Germinal center (tissue), 1 donor: Measurements from ENCODE around the gene RNF40.

Experiments used
- DNase-seq: peaks from one replicate; pipeline ENCODE4 v3.0.0; 2012; ENCODE audit warnings: mixed read lengths, low spot score

RNF40 gene

GRCh38 chr16:30740364-30741251 lies 21.5 kb upstream of the RNF40 start:
- DNase-seq: no peak

GRCh38 chr16:30741461-30741914 lies 20.6 kb upstream of the RNF40 start:
- no peak for DNase-seq

DNA sequence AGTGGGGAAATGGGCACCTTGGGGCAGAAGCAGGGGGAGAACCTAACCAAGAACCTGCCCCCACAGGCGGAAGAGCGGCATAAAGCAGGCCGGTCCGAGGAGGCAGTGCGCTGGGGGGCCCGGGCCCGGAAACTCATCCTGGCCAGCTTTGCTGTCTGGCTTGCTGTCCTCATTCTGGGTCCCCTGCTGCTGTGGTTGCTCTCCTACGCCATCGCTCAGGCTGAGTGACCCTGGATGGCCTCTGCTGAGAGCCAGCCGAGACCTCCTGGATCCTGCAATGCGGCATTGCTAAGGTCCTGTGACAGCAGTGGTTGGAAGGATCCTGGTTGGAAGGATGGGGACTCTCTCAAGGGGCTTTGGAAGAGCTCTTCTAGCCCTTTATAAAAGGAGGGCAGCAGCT lies 18.4 kb upstream of the RNF40 start:
- no peak for DNase-seq

- no peak for DNase-seq
These were observed 17.9 kb upstream of the RNF40 start for GRCh38 chr16:30744183-30744582.

- no peak for DNase-seq
These were observed 17.0 kb upstream of the RNF40 start for GRCh38 chr16:30745082-30745481.

DNA sequence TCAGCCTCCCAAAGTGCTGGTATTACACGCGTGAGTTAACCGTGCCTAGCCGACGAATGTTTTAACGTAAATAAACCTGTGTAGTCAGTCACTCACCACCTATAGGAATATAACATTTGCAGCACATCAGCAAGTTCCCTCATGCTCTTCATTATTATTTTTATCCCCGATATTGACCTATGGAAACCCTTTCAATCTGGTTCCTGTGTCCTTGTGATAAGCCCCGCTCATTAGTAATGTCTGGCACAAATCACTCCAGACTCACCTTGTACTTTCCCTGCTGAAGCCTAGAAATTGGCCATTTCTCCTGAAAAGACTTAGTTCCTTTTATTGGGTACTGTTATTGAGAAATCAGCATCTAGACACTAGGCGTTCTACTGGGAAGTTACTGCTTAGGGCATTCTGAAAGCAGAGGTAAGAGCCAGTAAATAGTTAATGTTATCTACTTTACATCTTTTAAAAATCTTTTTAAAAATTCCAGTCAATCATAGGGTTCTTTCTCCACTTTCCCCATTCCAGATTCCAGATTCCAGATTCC lies 15.4 kb upstream of the RNF40 start:
- DNase-seq: no peak

DNA sequence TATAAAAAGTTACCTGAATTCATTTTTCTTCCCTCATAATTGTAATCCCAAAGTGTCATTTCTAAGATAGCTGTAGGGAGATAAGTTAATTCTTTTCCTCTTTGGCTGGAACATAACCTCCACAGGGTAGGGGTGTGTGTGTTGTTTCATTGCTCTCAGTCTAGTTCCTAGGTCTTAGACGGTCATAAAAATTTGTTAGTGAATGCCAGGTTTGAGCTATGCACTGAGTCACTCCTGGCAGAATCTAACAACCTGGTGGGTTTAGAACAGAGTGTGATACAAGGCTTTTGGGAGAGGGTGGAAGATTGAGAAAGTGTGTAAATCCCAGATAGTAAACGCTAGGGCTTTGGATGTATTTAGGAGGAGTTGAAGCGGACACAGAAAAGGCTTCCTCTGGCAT lies 14.8 kb upstream of the RNF40 start:
- no peak for DNase-seq

DNA sequence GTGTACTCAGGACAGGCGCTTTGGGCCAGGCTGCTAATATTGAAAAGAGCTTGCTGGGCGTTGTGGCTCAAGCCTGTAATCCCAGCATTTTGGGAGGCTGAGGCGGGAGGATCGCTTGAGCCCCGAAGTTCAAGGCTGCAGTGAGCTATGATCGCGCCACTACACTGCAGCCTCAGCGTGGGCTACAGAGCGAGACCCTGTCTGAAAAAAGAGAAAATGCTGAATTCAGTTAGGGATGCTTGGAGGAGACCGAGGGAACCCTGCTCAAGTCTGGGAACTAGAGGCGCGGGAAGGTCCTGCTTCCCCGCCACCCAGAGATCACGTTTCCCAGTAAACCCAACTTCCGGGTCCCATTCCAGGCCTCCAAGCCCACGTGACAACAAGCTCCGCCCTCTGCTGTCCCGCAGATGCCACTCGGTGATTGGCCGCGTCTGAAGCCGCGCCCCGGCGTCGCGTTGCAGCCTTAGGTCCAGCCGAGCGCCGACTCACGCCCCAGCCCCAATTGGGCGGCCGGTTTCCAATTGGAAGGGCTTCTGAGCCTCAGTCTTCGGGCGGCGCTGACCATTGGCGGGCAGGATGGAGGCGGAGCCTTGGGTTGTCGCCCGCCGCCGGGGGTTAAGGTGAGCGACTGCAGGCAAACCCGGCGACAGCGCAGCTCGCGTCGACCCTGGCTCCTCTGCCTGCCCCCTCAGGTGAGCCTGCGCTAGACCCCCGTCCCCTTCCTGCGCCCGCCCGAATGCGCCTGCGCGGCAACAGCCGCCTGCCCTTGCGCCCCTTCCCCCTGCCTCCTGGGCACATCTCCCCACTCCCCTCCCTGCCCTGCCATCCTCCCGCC lies 14.1 kb upstream of the RNF40 start, which contains the start of gene PHKG2:
TSS of gene PHKG2 (plus strand) at position 627 of the 835 bp plus-strand sequence. CDS start 396 bp downstream, outside the sequence.
- DNase-seq: peak; percentile 98

GRCh38 chr16:30748634-30749445 lies 13.3 kb upstream of the RNF40 start:
- DNase-seq: peak; percentile 36

GRCh38 chr16:30750201-30750600 lies 11.9 kb upstream of the RNF40 start:
- DNase-seq: no peak

DNA sequence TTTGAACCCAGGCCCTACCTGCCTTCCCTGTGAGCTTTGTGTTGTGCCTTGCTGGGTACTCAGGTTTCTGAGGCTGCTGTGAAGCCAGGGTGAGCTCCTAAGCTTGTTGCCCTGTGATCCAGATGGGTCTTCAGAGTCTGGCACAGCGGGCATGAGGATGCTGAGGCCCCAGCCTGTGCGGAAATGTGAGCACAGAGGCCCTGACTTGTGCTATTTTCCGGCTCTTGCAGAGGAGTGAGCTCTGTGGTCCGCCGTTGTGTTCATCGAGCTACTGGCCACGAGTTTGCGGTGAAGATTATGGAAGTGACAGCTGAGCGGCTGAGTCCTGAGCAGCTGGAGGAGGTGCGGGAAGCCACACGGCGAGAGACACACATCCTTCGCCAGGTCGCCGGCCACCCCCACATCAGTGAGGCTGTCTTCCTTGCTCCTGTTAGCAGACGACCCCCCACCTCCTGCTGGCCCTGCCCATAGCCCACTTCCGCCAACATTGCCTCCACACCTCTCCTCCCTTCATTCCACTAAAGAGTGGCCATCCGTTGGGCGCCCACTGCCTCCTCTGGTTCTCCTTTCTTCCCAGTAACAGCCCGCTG lies 11.2 kb upstream of the RNF40 start:
- DNase-seq: no peak

GRCh38 chr16:30753596-30753995 lies 8.5 kb upstream of the RNF40 start:
- DNase-seq: no peak

- no peak for DNase-seq
These were observed 6.0 kb upstream of the RNF40 start for GRCh38 chr16:30755955-30756780.

GRCh38 chr16:30756781-30757100 lies 5.4 kb upstream of the RNF40 start:
- no peak for DNase-seq

- DNase-seq: no peak
These were observed 4.8 kb upstream of the RNF40 start for GRCh38 chr16:30757316-30757715.

GRCh38 chr16:30758988-30759491 lies 3.1 kb upstream of the RNF40 start:
- DNase-seq: no peak

DNA sequence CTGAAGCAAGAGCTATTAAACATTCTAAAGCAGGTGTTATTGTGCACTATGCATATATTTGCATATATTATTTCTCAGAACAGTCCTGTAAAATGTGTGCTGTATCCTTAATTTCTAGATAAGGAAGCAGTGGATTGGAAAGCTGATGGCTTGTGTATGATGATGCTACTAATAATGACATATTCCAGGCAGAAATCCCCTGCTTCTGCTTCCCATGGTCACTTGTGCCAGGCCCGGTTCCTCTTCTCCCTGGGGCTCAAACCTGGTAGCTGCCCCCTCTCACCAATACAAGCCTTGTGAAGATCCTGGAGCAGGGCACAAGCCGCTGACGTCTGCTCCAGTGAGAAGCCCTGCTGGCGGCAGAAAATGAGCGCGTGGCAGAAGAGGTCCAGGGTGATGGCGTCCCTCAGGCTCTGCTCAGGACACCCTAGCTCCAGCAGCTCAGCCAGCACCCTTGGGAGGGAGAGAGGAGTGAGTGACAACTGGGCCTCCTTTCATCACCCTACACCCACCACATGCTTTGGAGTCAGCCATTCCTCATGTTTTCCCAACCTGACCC lies 2.0 kb upstream of the RNF40 start:
- no peak for DNase-seq

GRCh38 chr16:30760577-30761426 lies 1.3 kb upstream of the RNF40 start:
- peak; percentile 31 for DNase-seq

GRCh38 chr16:30761427-30761927 lies 645 bp upstream of the RNF40 start:
- DNase-seq: peak; percentile 75
